ENCODE data around the gene TPGS1.

TPGS1 gene

GRCh38 chr19:496112-496665 lies 11.1 kb upstream of the TPGS1 start, which contains the start of gene MADCAM1:
MADCAM1 (plus strand) TSS chr19:496486; CDS start chr19:496500, 14 bp downstream.
- DNase-seq = no peak

DNA sequence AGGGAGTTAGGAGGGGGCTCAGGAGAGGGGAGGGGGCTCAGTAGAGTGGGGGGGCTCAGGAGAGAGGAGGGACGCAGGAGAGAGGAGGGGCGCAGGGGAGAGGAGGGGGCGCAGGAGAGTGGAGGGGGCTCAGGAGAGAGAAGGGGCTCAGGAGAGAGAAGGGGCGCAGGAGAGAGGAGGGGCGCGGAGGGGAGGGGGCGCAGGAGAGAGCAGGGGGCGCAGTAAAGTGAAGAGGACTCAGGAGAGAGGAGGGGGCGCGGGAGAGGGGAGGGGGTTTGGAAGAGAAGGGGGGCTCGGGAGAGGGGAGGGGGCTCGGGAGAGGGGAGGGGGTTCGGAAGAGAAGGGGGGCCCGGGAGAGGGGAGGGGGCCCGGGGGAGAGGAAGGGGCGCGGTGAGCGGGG lies 10.3 kb upstream of the TPGS1 start:
- no peak for DNase-seq

DNA sequence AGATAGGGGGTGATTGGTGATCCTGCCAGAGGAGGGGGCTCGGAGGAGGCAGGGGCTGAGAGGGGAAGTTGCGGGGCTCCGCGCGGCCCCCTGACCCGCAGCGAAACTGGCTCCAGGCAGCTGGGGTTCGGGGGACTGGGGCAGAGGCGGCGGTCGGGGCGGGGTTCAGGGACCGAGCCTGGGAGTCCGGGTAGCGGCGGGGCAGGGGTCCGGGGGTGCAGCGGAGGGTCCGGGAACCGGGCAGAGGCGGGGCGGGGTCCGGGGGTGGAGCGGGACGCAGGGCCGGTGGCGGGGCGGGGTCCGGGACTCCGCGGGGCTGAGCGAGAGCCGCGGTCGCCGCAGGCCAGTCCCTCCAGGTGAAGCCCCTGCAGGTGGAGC lies 9.8 kb upstream of the TPGS1 start:
- DNase-seq = no peak

DNA sequence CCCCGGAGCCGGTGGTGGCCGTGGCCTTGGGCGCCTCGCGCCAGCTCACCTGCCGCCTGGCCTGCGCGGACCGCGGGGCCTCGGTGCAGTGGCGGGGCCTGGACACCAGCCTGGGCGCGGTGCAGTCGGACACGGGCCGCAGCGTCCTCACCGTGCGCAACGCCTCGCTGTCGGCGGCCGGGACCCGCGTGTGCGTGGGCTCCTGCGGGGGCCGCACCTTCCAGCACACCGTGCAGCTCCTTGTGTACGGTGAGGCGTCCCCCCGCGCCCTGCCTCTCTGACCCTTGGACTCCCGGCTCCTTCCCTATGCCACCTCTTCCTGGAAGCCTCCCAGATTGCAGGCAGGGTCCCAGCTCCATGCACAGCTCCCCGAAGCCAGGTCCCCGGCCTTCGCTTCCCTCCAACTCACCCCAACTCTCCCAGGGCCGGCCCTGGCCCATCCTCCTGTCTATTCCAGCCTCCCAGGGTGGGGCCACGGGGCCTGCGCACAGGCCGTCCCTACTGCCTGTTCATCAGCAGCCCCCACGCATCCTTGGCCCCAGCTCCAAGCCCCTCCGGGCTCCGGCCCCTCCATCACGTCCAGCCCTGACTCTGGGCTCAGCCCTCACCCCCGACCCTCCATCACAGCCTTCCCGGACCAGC lies 9.3 kb upstream of the TPGS1 start:
- DNase-seq = no peak

DNA sequence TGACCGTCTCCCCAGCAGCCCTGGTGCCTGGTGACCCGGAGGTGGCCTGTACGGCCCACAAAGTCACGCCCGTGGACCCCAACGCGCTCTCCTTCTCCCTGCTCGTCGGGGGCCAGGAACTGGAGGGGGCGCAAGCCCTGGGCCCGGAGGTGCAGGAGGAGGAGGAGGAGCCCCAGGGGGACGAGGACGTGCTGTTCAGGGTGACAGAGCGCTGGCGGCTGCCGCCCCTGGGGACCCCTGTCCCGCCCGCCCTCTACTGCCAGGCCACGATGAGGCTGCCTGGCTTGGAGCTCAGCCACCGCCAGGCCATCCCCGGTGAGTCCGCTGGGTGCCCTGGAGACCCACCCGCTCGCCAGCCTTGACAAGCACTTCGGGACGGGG lies 8.8 kb upstream of the TPGS1 start:
- no peak for DNase-seq

GRCh38 chr19:498977-499623 lies 8.2 kb upstream of the TPGS1 start:
- DNase-seq = no peak

DNA sequence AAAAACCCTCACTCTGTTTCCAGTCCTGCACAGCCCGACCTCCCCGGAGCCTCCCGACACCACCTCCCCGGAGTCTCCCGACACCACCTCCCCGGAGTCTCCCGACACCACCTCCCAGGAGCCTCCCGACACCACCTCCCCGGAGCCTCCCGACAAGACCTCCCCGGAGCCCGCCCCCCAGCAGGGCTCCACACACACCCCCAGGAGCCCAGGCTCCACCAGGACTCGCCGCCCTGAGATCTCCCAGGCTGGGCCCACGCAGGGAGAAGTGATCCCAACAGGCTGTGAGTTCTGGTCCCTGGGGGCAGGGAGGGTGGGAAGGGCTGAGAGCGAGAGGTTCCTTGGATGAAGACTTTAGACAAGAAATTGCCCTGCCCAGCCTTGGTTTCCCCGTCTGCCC lies 5.7 kb upstream of the TPGS1 start:
- DNase-seq = no peak

DNA sequence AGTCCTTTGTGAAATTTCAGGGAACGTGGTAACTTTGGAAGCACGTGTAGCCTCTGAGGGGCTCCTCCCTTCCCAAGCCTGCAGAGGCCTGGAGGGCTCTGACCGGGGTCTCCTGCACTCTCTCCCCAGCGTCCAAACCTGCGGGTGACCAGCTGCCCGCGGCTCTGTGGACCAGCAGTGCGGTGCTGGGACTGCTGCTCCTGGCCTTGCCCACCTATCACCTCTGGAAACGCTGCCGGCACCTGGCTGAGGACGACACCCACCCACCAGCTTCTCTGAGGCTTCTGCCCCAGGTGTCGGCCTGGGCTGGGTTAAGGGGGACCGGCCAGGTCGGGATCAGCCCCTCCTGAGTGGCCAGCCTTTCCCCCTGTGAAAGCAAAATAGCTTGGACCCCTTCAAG lies 2.7 kb upstream of the TPGS1 start:
- DNase-seq = no peak

DNA sequence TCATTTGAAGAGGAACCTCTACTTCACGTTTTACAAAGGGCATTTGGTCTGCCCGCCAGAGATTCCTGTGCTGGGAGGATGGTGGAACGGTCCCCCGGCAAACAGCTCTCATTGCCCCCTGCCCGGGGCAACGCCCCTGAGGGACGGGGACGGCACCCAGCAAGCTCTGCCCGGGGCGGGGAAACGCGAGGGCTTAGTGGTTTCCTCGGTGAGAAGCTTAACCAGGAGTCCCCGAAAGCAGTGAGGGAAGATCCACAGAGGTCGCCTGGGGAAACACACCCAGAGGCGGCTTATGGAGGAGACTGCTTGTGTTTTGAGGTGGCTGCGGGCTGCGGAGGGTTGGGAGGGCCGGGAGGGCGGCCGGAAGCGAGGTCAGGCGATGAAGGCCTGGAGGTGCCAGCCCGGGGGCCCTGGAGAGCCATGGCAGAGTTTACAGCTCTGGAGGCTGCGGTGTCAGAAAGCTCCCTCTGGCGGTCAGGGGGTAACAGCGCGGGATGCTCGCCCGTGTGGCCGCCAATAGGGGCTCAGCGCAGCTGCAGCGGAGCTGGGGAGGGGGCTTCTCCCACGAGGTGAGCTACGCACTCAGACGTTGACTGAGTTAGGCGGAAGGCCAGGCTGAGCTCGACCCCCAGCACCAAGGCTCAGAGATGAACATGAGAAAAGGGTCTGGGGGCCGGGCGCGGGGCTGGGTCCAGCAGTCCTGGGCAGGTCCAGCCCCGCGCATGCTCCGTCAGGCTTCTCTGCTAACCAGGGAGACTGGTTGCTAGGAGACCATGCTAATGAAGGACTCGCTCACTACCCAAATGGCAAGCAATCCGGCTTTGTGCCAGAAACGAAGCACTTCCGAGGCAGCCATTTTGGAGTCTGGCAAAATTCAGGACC lies 652 bp upstream of the TPGS1 start:
- DNase-seq = peak; percentile 98 to 99

- DNase-seq = no peak
Measured at GRCh38 chr19:508204-509150, 1.2 kb downstream of the TPGS1 start.

GRCh38 chr19:510606-511100 lies 3.4 kb downstream of the TPGS1 start:
- peak; percentile 90 to 91 for DNase-seq

- peak; percentile 99 for DNase-seq
Measured at GRCh38 chr19:511101-511851, 4.0 kb downstream of the TPGS1 start.

GRCh38 chr19:512547-513365 lies 5.5 kb downstream of the TPGS1 start:
- DNase-seq = no peak

- DNase-seq = no peak
Measured at GRCh38 chr19:513368-514165, 6.3 kb downstream of the TPGS1 start.

DNA sequence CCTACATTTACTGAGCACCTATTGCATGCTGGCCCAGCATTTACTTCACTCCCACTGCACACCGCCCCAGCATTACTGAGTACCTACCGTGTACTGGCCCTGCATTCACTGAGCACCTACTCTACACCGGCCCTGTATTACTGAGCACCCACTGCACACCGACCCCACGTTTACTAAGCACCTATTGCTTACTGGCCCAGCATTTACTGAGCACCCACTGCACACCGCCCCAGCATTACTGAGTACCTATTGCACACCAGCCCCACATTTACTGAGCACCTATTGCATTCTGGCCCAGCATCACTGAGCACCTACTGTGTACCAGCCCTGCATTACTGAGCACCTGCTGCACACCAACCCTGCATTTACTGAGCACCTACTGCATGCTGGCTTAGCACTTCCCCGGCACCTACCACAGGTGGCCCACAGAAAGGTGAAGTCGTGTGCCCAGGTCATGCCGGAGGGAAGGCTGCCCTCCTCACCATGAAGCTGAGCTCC lies 6.9 kb downstream of the TPGS1 start:
- DNase-seq = no peak

GRCh38 chr19:517721-518597 lies 10.7 kb downstream of the TPGS1 start:
- no peak for DNase-seq

DNA sequence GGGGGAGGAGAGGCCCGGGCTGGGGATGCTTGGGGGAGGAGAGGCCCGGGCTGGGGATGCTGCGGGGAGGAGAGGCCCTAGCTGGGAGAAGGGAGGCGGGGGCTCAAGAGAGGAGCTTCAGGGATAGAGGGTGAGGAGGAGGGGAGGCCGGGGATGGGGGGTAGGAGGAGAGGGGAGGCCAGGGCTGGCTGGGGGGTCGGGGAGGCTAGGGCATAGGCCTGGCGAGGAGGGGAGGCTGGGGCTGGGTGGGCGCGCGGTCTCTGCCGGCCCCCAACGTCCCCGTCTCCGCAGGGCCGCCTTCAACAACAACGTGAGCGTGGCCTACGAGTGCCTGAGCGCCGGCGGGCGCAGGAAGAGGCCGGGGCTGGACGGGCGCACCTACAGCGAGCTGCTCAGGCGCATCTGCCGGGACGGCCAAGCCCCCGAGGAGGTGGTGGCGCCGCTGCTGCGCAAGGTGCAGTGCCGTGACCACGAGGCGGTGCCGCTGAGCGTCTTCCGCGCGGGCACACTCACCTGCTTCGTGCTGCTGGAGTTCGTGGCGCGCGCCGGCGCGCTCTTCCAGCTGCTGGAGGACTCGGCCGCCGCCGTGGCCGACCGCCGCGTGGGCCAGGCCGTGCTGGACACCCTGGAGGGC lies 11.4 kb downstream of the TPGS1 start:
- no peak for DNase-seq

DNA sequence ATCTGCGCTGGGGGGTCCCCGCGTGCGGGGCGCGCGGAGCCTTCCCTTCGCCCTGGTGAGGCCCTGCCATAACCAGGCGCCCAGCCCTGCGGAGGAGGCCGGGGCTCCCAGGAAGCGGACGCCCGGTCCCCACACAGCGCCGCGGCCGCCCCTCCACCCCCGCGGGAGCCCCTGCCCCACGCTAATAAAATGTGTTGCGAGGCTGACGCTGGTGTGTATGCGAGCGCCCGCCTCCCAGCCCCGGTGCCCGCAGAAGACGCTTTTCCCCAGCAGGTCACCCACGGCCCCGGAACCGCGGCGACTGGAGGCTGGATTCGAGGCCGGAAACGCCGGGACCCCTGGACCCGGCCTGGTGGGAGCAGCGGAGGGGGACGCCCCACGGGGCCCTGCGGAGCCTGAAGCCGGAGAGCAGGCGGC lies 12.2 kb downstream of the TPGS1 start:
- DNase-seq = no peak

Data from NCI-H2081 (cell line).